ENCODE data around the gene LRRIQ1. TPM values are rescaled to one million over a fixed set of nuclear protein-coding genes. Genes with fewer than 3 reads are reported as not detected.

Gene LRRIQ1
- total RNA-seq, 1 experiment from 2014 or later = 0.18 TPM

DNA sequence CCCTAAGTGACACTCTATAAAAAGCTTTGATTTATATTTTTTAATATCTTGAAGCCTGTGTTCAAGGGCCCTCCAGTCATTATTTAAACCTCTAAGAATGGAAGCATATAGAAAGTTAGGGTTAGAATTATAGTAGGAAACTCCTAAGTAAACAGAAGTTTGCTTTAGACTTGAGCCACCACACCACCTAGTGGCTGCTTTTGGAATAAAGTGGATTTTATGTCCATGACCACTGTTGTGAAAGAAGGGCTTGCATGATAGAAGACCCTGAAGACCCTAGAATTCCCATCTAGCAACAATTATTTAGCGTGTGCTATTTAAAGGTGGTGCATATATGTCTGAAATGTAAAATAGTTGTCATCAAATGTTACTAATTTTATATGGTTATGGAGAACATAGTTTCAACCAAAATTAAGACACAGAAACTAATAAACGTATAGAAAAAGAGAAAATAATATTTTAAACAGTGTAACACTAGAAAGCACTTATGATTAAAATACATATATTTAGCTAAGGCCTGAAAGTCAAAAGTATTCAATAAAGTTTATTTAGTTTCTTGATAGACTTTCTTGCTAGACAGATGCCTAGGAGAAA is 21.3 kb downstream of the LRRIQ1 start:
- DNase-seq (ENCODE audit: low spot score) = peak; percentile 54

DNA sequence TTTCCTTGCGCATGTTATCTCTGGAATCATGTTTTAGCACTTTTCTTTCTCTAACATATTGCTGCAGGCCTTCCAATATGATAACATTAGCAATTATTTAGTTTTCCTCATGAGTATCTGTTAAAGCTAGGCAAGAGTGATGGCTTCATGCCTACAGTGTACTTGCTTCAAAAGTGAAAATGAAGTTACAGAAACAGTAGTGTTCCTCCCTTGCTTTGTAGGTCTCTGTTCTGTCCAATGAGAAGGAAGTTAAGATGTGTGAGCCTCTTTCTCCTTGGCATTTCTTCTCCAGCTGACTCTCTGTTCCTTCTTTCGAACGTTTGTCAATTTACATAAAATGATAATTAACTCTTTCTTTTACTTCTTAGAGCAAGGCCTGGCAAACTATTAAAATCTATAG is 22.2 kb downstream of the LRRIQ1 start:
- DNase-seq (ENCODE audit: low spot score) = no peak

DNA sequence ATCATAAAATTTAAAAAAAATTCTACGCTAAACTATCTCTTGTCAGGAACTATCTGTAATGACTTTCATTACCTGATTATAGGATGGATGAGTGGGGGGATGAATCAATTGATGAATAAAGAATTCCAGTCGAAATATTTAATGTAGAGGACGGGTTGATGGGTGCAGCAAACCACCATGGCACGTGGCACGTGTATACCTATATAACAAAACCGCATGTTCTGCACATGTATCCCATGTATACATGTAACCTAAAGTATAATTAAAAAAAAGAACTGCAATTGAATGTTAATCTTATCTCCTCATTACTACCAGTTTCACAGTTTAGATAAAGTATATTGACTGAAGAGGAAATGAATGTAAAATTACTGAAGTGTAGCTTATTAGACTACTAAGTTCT is 23.4 kb downstream of the LRRIQ1 start:
- DNase-seq (ENCODE audit: low spot score) = no peak

- DNase-seq (ENCODE audit: low spot score) = no peak
Observed at GRCh38 chr12:85060916-85061315, 24.8 kb downstream of the LRRIQ1 start.

DNA sequence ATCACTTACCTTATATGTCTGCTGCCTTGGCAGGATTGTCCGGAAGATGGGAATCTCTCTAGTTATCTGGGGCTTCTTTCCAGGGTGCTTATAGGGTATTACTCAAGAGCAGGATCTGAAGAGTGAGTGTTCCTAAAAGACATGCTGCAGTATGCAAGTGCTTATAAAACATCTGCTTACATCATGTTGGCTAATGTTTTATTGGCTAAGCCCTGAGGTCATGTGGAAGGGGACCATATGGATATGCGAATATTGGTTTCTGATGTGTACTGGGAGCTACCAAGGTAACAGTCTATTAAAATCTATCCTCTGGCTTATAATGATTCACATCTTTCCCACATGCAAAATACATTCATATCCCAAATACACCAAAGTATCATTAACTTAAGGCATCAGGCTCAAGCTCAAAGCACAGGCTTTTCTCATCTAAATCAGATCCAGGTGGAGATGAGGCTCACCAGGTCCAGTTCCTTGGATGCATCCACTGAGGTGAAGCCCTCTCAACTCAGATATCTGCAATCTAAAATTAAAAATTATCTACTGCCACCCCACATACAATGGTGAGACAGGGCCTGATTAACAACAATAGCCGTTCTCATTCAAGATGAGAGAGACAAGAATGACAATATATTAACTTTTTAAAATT is 29.8 kb downstream of the LRRIQ1 start:
- no peak for DNase-seq (ENCODE audit: low spot score)

- DNase-seq (ENCODE audit: low spot score) = no peak
Observed at GRCh38 chr12:85072826-85073225, 36.7 kb downstream of the LRRIQ1 start.

DNA sequence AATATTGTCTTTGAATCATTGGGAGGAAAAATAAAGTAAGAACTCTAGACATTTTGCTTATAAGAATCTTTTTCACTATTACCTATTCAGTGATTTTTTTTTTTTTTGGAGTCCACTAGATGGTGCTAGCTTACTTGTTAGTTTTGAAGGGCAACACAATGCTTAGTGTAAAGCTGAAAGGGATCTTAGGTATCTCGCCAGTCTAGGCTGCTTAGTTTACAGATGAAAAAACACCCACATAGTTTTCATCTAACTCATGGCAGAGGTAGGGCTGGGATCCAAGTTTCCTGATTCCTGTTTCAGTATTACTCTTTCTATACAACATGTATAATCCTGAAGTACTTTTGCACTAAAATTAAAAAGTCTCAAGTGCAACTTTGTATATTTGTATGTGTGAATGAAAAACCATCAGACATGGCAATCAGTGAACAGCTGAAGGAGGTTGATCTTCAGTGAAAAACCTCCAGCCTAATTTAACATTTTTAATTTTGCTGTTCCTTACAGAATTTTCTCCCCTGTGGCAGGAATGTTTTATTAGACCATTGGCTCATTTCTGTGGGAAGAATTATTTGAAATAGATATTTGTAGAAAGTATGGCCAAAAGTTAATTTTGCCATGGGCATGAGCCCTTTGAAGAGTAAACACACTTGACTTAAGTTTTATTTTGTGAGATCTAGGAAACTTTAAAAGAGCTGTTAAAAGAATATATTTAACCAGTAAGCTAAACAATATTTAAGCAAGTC is 40.7 kb downstream of the LRRIQ1 start:
- peak; percentile 52 for DNase-seq (ENCODE audit: low spot score)

DNA sequence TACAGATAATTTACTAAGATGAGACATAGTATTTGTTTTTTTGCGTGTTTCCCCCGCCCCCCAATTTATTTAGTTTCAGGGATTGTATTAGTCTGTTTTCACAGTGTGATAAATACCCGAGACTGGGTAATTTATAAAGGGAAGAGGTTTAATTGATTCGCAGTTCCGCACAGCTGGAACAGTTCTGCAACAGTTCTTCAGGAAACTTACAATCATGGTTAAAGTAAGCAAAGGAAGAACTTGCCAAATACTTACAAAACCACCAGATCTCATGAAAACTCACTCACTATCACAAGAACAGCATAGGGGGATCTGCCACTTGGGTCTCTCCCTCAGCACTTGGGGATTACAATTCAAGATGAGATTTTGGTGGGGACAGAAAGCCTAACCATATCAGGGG is 48.9 kb downstream of the LRRIQ1 start:
- no peak for DNase-seq (ENCODE audit: low spot score)

- no peak for DNase-seq (ENCODE audit: low spot score)
Observed at GRCh38 chr12:85089792-85090191, 53.6 kb downstream of the LRRIQ1 start.

GRCh38 chr12:85092814-85093370 is 56.7 kb downstream of the LRRIQ1 start:
- no peak for DNase-seq (ENCODE audit: low spot score)

DNA sequence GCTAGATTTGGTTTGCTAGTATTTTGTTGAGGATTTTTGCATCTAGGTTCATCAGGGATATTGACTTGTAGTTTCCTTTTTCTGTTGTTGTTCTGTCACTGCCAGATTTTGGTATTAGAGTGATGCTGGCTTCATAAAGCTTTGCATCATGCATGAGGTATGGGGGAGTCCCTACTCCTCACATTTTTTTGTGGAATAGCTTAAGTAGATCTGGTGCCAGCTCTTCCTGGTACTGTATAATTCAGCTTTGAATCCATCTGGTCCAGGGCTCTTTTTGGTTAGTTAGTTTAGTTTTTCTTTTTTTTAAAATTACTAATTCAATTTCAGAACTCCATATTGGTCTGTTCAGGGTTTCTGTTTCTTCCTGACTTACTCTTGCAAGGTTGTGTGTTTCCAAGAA is 59.4 kb downstream of the LRRIQ1 start:
- no peak for DNase-seq (ENCODE audit: low spot score)

- no peak for DNase-seq (ENCODE audit: low spot score)
Observed at GRCh38 chr12:85130646-85131045, 94.5 kb downstream of the LRRIQ1 start.

- DNase-seq (ENCODE audit: low spot score) = no peak
Observed at GRCh38 chr12:85138833-85139232, 102.7 kb downstream of the LRRIQ1 start.

DNA sequence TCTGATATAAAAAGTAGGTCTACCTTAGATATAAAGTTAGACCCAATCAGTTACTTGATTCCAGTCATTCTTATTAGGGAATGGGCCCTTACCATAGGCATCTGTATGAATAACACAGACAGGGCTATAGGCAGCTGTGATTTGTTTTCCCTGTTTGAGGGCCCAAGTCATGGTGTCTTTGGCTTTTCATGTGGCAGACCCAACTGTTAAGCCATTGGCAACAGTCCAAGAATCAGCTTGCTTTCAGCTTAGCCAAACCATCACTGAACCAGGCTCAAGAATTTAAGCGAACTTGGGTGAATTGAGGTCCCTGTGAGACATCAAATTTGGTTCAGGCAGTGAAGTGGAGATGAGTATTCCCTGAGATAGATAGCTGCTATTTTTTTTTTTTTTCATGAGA is 111.2 kb downstream of the LRRIQ1 start:
- no peak for DNase-seq (ENCODE audit: low spot score)

DNA sequence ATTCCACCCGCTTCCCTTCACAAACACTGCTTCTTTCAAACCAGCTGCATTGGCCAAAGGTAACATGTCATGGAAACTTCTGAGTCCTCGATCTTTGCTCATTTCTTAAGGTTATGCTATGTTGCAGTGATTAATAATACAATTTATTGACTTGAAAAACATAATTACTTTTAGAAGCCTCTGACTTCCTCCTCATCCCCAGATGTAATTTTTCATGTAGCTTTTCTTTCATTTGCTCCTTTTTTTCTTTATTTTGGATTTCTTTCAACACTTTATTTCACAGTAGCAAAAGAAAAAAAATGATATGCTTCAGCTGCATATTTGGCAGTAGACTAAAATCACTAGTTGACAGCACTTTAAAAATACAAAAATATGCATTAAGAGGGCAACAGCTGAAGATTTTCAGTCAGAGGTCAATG is 116.2 kb downstream of the LRRIQ1 start:
- DNase-seq (ENCODE audit: low spot score) = no peak

DNA sequence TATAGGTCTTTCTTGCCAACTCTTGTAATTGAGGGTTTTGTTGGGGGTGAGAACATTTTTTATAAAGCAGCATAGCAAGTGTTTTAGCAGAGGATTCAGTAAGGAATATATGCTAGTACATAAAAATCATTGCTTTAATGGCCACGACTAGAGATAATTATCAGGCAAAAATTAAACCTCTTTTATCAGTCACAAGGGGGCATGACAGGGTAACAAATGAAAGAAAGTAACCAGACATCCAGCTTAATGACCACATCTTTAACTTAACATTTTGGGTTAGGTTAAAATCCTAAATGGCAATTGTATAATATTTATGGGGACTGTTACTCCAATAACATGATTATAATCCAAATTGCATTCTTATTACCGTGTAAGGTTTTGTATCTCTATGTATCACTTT is 119.6 kb downstream of the LRRIQ1 start:
- peak; percentile 39 for DNase-seq (ENCODE audit: low spot score)

DNA sequence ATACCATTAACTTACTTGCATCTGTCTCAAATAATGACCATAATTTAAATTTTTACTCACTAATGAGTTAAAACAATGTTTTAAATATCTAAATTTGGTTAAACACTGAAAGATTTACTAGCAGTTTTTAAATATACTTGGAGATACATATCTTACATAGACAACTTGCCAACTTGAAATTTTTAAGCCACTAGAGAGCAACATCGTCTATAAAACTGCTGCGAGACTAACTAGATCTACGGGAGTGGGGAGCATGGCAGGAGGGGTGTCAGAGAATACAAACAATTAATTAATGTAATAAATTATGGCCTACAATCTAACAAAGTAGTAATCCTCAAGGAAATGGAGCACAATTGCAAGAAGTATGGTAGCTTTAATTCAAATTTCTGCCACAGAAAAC is 120.4 kb downstream of the LRRIQ1 start:
- DNase-seq (ENCODE audit: low spot score) = no peak

GRCh38 chr12:85157035-85157603 is 121.0 kb downstream of the LRRIQ1 start:
- DNase-seq (ENCODE audit: low spot score) = no peak

DNA sequence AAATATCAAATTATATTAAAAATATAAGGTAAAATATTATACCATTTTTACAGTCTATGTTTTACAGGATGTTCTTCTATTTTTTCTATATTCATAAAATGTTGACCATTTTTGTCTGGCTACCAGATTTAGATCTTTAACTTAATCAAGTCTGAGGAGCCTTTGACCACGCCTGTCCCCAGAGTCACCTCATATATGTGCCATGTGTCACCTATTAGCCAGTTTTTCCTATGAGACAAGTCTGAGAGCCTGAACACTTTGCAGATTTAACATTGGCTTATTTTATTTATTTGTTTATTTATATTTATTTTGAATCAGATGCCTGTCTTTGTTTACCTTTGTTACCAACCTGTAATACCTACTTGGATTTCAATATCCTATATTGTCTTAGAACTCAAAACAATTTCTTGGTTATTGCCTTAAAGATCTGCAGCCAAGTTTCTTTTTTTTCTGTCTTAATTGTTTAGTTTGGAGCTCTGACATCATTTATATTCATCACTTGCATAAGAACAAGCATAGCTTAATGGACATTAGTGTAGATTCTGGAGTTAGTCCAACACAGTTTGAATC is 127.7 kb downstream of the LRRIQ1 start:
- DNase-seq (ENCODE audit: low spot score) = no peak

- no peak for DNase-seq (ENCODE audit: low spot score)
Observed at GRCh38 chr12:85179680-85180270, 143.6 kb downstream of the LRRIQ1 start.

GRCh38 chr12:85182699-85183098 is 146.5 kb downstream of the LRRIQ1 start:
- no peak for DNase-seq (ENCODE audit: low spot score)

GRCh38 chr12:85183855-85184254 is 147.7 kb downstream of the LRRIQ1 start:
- DNase-seq (ENCODE audit: low spot score) = no peak
